Adipocyte (in vitro differentiated cells): ENCODE results near the gene FILIP1.

Source experiments
- DNase-seq: peaks from one replicate; pipeline ENCODE4 v3.0.0-alpha.2; 2015; ENCODE audit warnings: low read depth
- H3K27me3 ChIP-seq: replicated peaks from 2 replicates; pipeline ENCODE4 v1.7.0; 2013; ENCODE audit warnings: mild to moderate bottlenecking, low read length, moderate library complexity; ENCODE audit not compliant: control insufficient read depth, insufficient read depth
- H3K36me3 ChIP-seq: 2 replicates; pipeline ENCODE4 v1.7.0; 2013; ENCODE audit warnings: low read length, mild to moderate bottlenecking, moderate library complexity; ENCODE audit not compliant: control insufficient read depth, insufficient read depth, severe bottlenecking
- H3K4me1 ChIP-seq: 2 replicates; pipeline ENCODE4 v1.7.0; 2013; ENCODE audit warnings: mild to moderate bottlenecking, low read length, moderate library complexity; ENCODE audit not compliant: control insufficient read depth, insufficient read depth
- H3K4me3 ChIP-seq: 2 replicates; pipeline ENCODE4 v1.7.0; 2013; ENCODE audit warnings: mild to moderate bottlenecking, low read length, moderate library complexity
- H3K9ac ChIP-seq: 2 replicates; pipeline ENCODE4 v1.7.0; 2013; ENCODE audit warnings: mild to moderate bottlenecking, low read length, moderate library complexity
- H3K9me3 ChIP-seq: 2 replicates; pipeline ENCODE4 v1.7.0; 2013; ENCODE audit warnings: mild to moderate bottlenecking, low read length, moderate library complexity; ENCODE audit not compliant: control insufficient read depth

FILIP1 gene

GRCh38 chr6:75249837-75250236 is 243.8 kb downstream of the FILIP1 start:
- Histone ChIP-seq H3K4me3 (no peak overlapping the region), H3K9ac (no peak overlapping the region), H3K36me3 (peaks cover 16% of the 10 kb centered on the region), H3K9me3 (no peaks in the 10 kb centered on the region), H3K4me1 (peaks cover 7% of the 10 kb centered on the region), H3K27me3 (no peaks in the 10 kb centered on the region)
- no peak for DNase-seq

GRCh38 chr6:75246386-75246785 is 247.2 kb downstream of the FILIP1 start:
- Histone ChIP-seq H3K27me3 (no peaks in the 10 kb centered on the region), H3K9ac (no peak overlapping the region), H3K36me3 (no peaks in the 10 kb centered on the region), H3K9me3 (no peaks in the 10 kb centered on the region), H3K4me1 (peaks cover 17% of the 10 kb centered on the region), H3K4me3 (no peak overlapping the region)
- DNase-seq = peak; percentile 5

GRCh38 chr6:75244063-75244584 is 249.5 kb downstream of the FILIP1 start:
- H3K4me1 ChIP-seq = peaks cover 21% of the 10 kb centered on the region
- no peaks in the 10 kb centered on the region for H3K9me3 ChIP-seq
- H3K9ac ChIP-seq = peak overlapping the region; percentile 96
- no peak for DNase-seq
- no peaks in the 10 kb centered on the region for H3K27me3 ChIP-seq
- peaks cover 19% of the 10 kb centered on the region for H3K36me3 ChIP-seq
- peak overlapping the region; percentile 99 for H3K4me3 ChIP-seq

- DNase-seq = peak; percentile 97
- no peaks in the 10 kb centered on the region for H3K27me3 ChIP-seq
- peak within 1 kb of the TSS; percentile 96 for H3K9ac ChIP-seq
Observed at GRCh38 chr6:75243333-75244062, 250.1 kb downstream of the FILIP1 start, which contains the start of gene COX7A2. TSS of gene COX7A2 (minus strand) at chr6:75243801. CDS start at chr6:75243734, 67 bp downstream.

More at GRCh38 chr6:75243333-75244062, 250.1 kb downstream of the FILIP1 start, which contains the start of gene COX7A2:
- H3K9me3 ChIP-seq = no peaks in the 10 kb centered on the region
- peaks cover 21% of the 10 kb centered on the region for H3K4me1 ChIP-seq
- peaks cover 25% of the 10 kb centered on the region for H3K36me3 ChIP-seq
- H3K4me3 ChIP-seq = peak within 1 kb of the TSS; percentile 99
